Kidney glomerular epithelial cell (primary cell): Measurements from ENCODE around the gene RFTN1.
"Not testable (repeated sequence)": the region's sequence is repeated elsewhere in the genome, so short reads cannot be mapped to it uniquely, and the experiment has no call there.

ENCODE experiments used
- DNase-seq: peaks from one replicate; lab custom pipeline; 2025; lab: John Stamatoyannopoulos, UW

The RFTN1 gene

DNA sequence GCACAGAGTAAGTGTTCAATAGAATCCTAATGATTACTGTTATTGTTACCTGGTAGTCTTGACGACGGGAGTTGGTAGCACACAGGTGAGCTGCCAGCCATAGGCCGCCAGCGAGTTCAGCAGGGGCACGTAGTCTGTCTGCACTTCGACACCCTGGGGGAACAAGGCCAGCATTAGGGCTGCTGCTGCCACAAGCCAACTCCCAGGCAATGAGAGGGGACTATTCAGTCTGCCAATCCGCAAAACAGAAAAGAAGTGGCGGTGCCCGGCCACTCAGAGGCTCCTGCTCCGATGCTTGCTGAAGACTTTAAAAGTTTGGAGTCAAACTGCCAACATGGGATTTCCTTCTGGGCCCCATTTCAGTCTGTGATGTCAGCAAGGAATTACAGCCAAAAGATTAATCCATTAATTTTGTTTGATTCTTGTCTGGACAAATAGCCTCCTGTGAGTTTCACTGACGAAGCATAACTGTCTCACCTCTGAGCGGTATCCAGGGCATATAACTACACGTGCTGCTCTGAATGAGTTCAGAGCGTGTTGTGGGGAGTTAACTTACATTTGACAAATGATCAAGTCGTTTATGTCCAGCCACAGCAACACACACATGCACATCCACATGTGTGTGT is 186.7 kb downstream of the RFTN1 start:
- DNase-seq: no peak

DNA sequence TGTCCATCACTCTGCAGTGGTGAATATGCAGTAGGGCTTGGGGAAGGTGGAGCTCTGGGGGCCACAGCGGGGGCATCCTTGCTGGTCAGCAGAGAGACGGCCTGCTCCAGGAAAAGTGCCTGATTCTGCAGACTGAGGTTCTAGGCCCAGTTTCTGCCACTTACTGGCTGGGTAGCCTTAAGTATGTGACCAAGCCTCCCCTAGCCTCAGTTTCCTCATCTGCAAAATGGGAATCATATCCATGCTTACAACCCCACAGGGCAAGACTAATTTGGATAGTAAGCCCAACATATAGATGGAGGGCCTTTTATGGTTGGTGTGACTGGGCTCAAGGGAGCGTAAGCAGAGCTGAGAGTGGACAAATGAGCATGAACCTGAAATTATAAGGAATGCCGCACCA is 187.6 kb downstream of the RFTN1 start:
- no peak for DNase-seq

DNA sequence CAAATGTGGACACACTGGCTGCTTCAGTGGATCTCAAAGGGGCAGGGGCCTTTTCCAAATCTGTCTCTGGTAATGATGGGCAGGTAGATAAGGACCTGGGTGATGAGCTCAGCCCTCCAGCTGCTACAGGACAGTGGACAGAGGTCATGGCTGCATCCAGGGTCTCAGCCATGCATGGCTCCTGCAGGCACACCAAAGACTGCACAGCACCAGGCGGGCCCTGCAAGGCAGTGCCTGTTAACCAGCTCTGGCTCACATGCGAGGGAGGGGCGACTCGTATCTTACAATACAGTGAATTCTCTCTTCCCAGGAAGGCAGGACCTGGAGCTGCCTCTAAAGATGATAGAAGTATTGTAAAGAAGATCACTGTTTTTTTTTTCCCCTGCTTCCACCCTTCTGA is 189.8 kb downstream of the RFTN1 start:
- no peak for DNase-seq

DNA sequence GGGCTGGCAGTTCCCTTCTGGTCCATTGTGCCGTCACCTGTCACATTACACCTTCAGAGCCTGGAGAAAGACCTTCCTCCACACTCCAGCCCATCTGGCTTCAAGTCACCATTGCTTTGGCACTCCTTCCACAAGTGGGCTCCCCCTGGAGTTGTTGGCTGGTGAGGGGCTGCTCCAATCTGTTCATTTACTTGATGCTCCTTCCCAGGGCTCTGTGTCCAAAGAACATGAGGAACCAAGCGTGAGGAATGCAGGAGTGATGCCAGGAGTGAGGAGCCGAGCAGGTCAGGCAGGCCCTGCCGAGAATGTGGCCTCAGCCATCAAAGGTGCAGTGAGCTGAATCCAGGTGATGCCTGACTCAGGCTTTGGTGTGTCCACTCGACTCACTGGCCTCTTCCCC is 191.3 kb downstream of the RFTN1 start:
- DNase-seq: peak; percentile 25

DNA sequence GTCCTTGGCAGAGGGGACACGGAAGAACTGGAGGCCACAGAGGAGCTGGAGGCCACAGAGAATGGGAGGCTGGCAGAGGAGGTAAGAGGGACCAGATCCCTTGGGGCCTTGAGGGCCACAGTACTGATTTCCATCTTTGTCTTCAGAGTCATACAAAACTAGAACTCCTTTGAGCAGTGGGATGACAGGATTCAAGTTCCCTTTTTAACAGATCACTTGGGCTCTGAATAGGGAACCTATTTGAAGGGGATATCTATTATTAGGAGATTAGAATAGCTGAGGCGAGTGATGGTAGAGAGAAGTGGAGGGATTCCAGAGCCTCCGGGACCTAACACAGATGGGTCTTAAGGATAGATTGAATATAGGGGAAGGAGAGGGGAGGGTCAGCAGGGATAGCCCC is 192.8 kb downstream of the RFTN1 start:
- no peak for DNase-seq

DNA sequence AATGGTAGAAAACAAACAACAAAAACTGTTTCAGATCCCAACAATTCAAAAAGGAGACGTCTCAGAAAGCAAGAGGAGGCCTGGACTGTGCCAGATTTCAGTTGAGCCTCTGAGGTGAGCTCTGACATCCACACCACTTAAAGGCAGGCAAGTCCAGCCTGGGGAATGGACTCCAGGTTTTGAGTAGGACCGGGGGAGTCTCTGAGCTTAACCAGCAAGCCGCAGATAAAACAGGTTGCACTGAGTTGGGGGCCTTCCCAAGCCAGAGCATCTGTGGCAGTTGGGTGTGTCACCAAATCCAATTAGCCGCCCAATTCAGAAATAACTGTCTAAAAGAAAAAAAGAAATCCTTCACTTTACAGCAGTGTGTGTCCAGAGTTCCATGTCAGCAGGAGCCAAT is 193.8 kb downstream of the RFTN1 start:
- DNase-seq: no peak

DNA sequence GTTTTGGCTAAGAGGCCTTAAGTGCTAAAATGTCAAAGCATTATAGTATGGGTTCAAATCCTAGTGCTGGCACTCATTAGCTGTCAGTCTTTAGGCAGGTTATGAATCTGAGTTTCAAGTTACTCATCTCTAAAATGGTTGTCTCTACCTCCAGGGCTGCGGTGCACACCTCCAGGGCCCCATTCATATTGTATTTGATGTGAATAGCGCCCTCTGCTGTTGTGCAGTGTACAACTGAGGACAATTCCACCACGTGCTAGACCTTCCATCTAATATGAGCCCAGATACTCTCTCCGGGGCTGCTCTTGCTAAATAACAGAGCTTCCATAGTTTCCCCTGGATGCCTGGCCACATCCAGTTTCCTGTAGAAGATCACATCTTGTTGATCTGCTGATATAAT is 194.2 kb downstream of the RFTN1 start:
- DNase-seq: no peak

DNA sequence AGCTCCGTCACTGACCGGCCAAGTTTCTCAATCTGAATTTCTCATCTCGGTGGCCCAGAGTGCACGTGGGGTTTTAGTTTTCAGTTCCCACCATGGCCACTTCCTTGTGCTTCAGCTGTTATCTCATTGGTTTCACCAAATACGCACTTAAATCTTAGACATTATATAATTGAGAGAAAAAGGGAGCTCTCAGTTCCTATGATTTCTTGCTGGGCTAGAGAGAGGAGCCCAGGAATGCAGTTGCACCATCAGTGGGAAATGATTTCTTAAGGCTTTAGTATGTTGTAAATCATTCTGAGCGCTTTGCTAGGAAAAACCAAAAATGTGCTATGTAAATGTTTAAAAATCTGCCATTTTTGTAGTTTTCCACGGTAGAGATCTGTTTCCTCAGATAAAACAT is 195.3 kb downstream of the RFTN1 start:
- DNase-seq: no peak

DNA sequence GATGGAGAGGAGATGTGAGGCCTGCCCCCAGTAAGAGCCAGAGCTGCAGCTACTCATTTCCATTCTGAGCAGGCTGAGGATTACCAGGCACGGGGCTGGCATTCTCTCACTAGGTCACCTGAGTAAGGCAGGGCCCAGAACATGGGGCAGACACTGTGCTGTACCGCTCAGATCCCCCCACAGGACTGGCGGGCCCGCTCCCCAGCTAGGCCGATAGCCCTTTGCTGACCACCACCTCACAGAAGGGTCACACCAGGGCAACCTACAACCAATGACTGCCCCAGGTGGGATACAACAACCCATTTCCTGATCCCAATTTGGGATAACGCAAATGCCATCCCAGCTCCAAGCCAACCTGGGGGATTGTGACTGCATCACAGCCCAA is 195.9 kb downstream of the RFTN1 start:
- DNase-seq: no peak

DNA sequence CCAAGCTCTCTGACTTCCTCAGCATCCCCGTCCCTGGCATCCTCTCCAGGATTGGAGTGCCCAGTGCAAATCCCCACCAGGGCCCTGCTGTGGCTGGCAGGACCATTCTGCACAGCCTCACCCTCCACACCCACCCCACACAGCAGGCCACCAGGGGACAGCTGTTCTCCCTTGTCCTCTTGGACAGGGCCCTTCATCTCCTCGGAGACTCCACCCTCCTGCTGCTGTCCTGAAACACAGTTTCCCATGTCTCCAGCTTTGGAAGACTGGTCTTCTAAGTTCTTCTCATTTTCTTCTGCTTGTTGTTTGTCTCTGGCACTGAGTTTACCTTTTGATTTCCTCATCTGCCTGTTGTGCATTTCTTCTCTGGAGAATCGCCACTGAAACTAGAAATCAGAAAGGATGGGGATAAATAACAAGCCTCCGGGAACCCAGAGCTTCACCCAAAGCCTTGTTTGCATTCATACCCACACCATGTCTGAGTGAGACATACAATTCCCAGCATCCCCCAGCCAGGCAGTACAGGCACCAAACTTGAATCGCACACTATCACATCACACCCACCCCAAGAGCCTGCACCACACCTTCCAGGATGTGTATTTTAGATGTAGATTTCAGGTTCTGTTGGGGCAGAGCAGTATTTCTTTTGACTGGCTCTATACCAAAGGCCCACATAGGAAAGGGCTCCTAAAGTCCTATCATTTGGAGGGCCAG is 196.5 kb downstream of the RFTN1 start:
- DNase-seq: no peak

DNA sequence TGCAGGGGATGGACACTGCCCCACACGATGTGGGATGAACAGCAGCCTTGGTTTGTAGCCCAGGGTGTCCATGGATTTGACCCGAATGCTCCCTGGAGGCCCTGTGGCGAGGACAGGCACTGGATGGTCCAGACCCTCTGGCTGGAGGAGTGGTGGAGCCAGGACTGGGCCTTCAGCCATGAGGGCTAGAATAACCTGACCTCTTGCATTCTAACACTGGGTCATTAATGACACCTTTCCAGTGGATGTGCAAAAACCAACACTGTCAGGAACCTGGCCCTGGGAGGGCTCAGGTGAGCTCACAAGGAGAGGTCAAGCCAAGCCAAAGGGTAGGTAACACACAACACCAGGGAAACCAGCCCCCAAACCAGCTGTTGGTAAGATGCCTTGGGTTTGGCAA is 197.1 kb downstream of the RFTN1 start:
- DNase-seq: no peak

DNA sequence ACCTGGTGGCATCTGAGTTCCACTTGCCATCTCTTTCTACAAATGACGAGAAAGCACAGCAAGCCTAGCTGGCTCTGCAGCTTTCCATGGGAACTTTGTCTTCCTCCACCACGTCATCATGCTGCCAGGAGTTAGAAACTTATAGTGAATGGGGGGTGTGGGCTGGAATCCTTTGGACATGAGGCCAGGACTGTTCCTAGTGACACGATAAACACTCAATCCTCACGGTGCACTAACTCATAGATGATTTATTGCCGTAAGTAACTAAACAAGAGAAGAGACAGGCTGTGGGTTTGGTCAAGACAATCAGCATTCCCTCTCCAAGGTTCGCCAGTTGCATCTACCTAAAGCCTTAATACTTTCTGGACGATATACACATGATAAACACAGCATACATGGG is 197.9 kb downstream of the RFTN1 start:
- DNase-seq: no peak

DNA sequence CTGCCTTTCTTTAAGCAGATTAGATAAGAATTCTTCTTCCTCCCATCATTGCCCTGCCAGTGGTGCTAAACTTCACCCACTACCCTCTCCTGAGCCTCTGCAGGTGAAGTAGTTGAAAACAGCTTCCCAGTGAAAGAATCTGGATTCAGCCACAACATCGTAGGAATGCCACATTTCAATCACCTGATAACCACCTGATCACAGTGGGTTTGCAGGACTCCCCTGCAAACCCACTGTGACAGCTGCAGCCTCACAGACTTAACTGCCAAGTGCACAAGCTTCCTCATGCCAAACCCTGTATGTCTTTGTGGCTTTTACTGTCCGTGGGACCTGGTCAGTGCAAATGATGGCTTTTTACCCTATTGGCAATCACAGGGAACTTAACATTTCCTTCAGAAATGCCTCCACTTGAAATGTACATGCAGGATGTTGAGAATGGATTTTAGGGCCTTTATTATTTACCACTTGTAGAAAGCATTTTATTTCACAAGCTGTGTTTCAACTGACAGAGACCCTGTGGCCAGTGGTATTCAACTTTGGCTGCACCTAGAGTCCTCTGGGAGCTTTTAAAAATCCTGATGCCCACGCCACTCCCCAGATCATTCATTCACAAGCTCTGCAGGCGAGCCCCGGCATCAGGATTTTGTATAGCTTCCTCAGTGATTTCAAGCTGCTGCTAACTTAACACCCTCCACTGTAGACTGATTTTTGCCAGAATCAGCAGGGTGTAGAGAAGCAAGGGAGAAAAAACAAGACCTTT is 199.4 kb downstream of the RFTN1 start:
- no peak for DNase-seq

DNA sequence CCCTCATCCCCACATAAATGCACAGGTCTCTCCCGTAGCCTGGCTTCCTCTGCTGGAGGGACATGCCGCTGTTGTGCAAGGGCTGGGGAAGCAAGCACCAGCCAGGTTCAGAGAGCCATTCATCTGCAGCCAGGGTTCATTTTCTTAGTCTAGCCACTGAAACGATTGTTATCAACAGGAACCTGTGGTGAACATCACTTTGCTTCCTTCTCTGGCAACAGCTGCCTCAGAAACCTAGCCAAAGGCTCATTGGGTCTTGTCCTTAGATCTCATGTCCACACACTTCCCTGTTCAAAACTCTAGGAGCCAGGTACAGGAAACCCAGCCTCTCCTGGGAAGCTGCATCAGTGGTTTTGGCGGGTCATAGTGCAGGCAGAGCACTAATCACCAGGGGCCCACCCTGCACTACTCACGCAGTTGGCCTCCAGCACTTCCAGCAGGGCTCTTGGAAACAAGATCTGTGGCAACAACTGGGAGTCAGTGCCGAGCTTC is 201.5 kb downstream of the RFTN1 start:
- DNase-seq: no peak

DNA sequence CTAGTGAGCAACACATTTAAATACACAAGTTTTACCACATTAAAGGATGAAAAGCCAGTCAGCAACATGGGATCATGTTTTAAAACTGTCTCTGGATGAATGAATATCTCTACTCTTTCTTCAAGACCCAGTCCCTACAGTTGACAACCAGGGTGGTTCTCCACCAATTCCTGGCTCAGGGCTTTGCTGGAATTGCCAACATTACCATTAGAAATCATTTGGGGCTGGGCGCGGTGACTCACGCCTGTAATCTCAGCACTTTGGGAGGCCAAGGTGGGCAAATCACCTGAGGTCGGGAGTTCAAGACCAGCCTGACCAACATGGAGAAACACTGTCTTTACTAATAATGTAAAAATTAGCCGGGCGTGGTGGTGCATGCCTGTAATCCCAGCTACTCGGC is 203.0 kb downstream of the RFTN1 start:
- not testable (repeated sequence) for DNase-seq

DNA sequence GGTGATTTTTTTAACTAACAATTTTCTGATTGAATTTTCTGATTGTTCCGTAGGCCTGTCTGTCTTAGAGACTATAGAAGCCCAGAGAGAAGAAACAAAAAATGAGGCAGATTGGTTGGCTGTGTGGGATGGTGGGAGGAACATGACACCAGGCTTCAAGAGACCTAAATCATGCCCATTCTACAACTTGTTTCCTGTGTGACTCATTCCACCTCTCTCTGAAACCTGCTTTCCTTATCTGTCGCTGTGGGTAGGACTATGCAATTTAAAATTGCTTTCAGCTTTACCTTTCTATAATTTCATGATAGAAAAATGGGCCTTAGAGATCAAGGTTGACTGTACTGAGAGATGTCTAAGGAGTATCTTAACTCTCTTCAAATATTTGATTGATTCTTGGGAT is 203.9 kb downstream of the RFTN1 start:
- peak; percentile 49 for DNase-seq

DNA sequence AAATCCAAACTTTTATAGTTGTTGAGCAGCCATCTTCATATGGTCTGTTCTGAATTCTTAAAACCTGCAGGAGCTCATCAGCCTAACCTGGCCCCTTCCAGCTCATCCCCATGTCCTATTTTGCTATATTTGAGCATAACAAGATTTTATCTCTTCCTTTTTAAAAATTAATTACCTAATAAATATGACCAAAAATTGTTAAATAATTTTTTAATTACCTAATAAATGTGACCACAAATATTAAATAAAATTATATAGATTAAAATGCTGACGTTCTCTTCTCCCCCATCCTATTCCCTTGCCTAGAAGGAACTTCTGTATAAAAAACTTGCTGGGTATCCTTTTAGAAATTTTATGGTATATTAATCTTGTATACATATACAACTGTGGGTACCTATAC is 204.8 kb downstream of the RFTN1 start:
- no peak for DNase-seq

DNA sequence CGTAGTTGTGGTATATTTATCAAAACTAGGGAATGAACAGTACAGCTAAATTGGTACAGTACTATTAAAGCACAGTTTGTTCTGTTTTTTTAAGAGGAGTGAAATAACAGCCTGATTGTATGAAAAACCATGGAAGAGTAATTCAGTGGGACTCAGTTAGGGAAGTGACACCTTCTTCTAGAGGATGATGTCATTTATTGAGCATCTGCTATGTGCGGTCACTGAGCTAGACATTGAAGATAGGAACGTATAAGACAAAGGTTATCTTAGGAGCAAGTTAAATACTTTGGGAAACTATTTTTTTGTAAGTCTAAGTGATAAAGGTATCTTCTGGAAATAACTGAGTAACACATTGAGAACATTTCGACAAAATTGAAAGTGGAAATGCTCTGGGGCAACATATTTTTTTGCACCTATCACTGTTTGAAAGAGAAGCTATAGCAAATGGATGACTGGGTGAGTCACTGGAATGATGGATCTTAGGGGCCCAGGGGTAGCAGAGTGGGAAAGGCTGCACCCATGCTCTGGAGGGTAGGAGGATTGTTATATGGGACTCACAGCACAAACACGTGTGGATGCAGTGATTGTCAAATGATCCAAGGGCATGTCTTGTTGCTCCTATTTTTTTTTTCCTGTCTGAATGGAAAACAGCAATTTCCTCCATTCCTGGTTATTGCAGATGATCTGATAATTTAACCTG is 205.5 kb downstream of the RFTN1 start:
- DNase-seq: no peak

DNA sequence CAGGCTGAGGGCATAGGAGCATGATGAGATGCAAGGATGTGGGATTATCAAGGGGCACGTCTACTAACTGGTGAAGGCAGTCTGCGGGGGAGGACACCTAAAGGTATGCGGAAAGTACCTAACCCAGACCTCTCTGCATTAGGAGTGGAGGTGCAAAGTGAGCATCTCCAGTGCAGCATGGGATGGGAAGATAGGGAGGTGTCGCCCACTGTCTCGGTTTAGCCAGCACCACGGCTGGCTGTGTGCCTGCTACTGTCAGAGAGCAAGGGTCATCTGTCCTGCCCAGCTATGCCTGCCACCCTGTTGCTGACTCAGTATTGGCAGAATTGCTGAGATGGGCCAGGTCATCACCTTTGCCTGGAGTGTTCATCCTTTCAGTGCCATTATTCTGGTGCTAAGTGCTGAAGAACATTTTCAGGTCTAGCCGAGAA is 208.4 kb downstream of the RFTN1 start:
- DNase-seq: no peak

DNA sequence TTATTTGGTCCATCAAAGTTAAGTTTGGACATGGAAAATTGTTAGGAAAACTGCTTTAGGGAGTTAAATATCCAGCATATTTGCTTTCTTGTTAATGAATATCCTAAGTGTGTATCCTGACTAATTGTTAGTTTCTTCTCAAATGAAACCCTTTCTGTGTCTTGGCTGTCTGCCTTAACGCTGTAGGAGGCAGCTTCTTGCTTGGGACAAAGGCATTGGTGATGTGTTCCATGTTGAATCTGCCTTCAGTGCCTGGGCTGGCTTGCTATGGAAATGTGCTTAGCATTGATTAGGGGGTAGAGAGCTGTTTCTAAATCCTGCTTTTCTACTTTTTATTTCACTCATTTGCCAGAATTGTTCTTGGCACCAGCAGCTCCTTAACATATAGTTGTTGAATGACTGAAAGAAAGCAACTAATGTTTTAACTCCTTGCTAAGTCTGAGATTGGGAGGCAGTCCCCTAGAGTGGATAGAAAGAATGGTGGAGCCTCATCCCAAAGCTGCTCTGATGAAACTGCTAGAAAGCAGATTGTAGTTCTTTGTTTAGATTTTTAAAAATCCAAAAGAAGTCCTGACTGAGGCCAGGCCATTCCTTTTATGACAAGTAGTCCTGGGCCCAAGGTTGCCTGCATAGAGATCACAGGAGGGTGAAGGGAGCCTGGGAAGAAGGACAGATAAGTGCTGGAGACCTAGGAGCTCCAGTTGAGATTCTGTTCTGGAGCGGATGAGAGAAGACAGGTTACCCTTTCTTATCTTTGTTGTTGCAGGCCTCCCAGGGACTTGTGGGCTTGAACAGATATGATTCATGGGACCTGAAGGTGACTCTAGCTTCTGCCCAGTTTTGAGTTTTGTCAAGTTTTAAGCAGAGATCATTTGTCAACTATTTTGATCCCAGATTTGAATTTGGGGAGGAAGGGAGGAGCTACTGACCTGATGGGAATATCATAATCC is 209.2 kb downstream of the RFTN1 start:
- DNase-seq: peak; percentile 13

DNA sequence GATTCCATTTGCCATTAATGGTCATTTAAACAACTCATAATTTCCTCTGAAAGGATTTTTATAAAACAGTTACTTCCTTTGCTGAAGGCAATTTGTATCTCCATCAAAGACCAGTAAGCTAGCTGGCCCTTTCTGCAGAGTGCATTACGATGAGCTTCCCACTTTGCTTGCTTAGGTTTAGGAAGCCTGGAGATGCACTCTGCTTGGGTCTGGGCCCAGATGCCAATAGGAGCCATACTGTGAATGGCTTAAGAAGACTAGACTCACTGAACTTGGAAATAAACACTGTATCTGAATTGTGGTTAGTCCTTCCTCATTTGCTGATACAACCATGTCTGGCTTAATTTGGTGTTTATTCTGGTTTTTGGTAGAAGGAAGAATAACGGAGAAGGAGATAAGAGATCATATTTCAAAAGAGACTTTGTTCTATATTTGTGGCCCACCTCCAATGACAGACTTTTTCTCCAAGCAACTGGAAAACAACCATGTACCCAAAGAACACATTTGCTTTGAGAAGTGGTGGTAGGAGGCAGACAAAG is 210.4 kb downstream of the RFTN1 start:
- DNase-seq: no peak
